ENCODE results near the gene MSL2.

MSL2 gene

GRCh38 chr3:136189859-136190617 lies 6.1 kb downstream of the MSL2 start:
- intact Hi-C loops (cut with DNase I; ENCODE audit: low total_unique reads), result loop anchor here (5.0 to 10.0 kb wide), 3 partner anchors 115 to 675 kb away; partner anchors contain the start of gene NCK1
- H3K4me1 ChIP-seq, result peaks cover 0 to 77% (median 45%) of the 10 kb centered on the region in 4 donors

GRCh38 chr3:136189043-136189442 lies 7.1 kb downstream of the MSL2 start:
- Histone ChIP-seq H3K27me3 (no peaks in the 10 kb centered on the region), H3K4me3 (no peak overlapping the region), H3K36me3 (no peaks in the 10 kb centered on the region), H3K27ac (no peak overlapping the region), H3K9me3 (no peaks in the 10 kb centered on the region), H3K4me1 (peaks cover 0 to 87% (median 47%) of the 10 kb centered on the region in 4 donors)
- TF ChIP-seq, protein P1, sequence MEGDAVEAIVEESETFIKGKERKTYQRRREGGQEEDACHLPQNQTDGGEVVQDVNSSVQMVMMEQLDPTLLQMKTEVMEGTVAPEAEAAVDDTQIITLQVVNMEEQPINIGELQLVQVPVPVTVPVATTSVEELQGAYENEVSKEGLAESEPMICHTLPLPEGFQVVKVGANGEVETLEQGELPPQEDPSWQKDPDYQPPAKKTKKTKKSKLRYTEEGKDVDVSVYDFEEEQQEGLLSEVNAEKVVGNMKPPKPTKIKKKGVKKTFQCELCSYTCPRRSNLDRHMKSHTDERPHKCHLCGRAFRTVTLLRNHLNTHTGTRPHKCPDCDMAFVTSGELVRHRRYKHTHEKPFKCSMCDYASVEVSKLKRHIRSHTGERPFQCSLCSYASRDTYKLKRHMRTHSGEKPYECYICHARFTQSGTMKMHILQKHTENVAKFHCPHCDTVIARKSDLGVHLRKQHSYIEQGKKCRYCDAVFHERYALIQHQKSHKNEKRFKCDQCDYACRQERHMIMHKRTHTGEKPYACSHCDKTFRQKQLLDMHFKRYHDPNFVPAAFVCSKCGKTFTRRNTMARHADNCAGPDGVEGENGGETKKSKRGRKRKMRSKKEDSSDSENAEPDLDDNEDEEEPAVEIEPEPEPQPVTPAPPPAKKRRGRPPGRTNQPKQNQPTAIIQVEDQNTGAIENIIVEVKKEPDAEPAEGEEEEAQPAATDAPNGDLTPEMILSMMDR (IDR thresholded peaks at IDR 0.05), result no peak
- DNase-seq, result no peak
- intact Hi-C loops (cut with DNase I; ENCODE audit: low total_unique reads), result loop anchor here (5.0 kb wide), 1 partner anchor 568 kb away; no protein-coding TSS in a partner anchor

More at GRCh38 chr3:136189859-136190617, 6.1 kb downstream of the MSL2 start:
- Histone ChIP-seq H3K4me3 (no peak overlapping the region), H3K27ac (no peak overlapping the region), H3K27me3 (no peaks in the 10 kb centered on the region), H3K36me3 (no peaks in the 10 kb centered on the region), H3K9me3 (no peaks in the 10 kb centered on the region)
- no peak for DNase-seq
- TF ChIP-seq, protein P1 (IDR thresholded peaks at IDR 0.05), result no peak

GRCh38 chr3:136187868-136188267 lies 8.3 kb downstream of the MSL2 start:
- no peak overlapping the region for H3K27ac ChIP-seq
- no peaks in the 10 kb centered on the region for H3K9me3 ChIP-seq
- no peaks in the 10 kb centered on the region for H3K36me3 ChIP-seq
- no peak for DNase-seq
- no peaks in the 10 kb centered on the region for H3K27me3 ChIP-seq
- no peak overlapping the region for H3K4me3 ChIP-seq
- intact Hi-C loops (cut with DNase I; ENCODE audit: low total_unique reads), result loop anchor here (5.0 kb wide), 1 partner anchor 569 kb away; no protein-coding TSS in a partner anchor
- H3K4me1 ChIP-seq, result peaks cover 0 to 98% (median 46%) of the 10 kb centered on the region in 4 donors
- TF ChIP-seq, protein P1 (IDR thresholded peaks at IDR 0.05), result no peak

DNA sequence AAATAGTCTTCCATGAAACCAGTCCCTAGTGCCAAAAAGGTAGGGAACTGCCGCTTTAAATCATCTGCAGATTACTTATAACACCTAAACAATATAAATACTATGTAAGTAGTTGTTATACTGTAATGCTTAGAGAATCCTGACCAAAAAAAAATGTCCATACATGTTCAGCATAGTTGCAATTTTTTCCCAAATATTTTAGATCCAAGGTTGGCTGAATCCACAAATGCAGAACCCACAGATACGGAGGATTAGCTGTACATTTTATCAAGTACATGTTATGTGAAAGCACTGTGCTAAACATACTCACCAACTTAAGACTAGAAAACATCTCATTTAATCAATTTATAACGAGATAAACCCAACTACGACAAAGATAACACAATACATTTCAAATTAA lies 9.3 kb downstream of the MSL2 start:
- TF ChIP-seq, protein P1 (IDR thresholded peaks at IDR 0.05), result no peak
- H3K4me3 ChIP-seq, result no peak overlapping the region
- intact Hi-C loops (cut with DNase I; ENCODE audit: low total_unique reads), result loop anchor here (5.0 kb wide), 1 partner anchor 570 kb away; no protein-coding TSS in a partner anchor
- peaks cover 0 to 98% (median 51%) of the 10 kb centered on the region in 4 donors for H3K4me1 ChIP-seq
- no peaks in the 10 kb centered on the region for H3K27me3 ChIP-seq
- H3K9me3 ChIP-seq, result no peaks in the 10 kb centered on the region
- no peak overlapping the region for H3K27ac ChIP-seq
- no peak for DNase-seq
- H3K36me3 ChIP-seq, result no peaks in the 10 kb centered on the region

- TF ChIP-seq, protein P1 (IDR thresholded peaks at IDR 0.05), result no peak
- H3K9me3 ChIP-seq, result no peaks in the 10 kb centered on the region
- no peak for DNase-seq
- H3K4me1 ChIP-seq, result peaks cover 0 to 96% (median 52%) of the 10 kb centered on the region in 4 donors
- no peak overlapping the region for H3K4me3 ChIP-seq
- H3K27me3 ChIP-seq, result no peaks in the 10 kb centered on the region
- intact Hi-C loops (cut with DNase I; ENCODE audit: low total_unique reads), result loop anchor here (5.0 kb wide), 1 partner anchor 571 kb away; no protein-coding TSS in a partner anchor
- H3K36me3 ChIP-seq, result no peaks in the 10 kb centered on the region
- H3K27ac ChIP-seq, result no peak overlapping the region
These were observed 9.8 kb downstream of the MSL2 start for GRCh38 chr3:136186344-136186743.

Data from tibial artery (tissue), 4 donors.